ENCODE results near the gene IMMP2L. TPM values are rescaled to one million over a fixed set of nuclear protein-coding genes. Genes with fewer than 3 reads are reported as not detected.

The IMMP2L gene
- polyA plus RNA-seq, 1 donor from 2014 or later = 23.2 TPM

GRCh38 chr7:111531993-111532392 is 30.3 kb downstream of the IMMP2L start:
- H3K27ac Mint-ChIP-seq = peak overlapping the region in 2 of 3 donors; percentile 53 to 64
- peaks cover 5% of the 10 kb centered on the region for H3K36me3 Mint-ChIP-seq
- no peaks in the 10 kb centered on the region for H3K27me3 Mint-ChIP-seq
- H3K4me1 Mint-ChIP-seq = peaks cover 15 to 48% (median 30%) of the 10 kb centered on the region in 3 donors
- no peak overlapping the region for H3K4me3 Mint-ChIP-seq
- H3K9me3 Mint-ChIP-seq = no peaks in the 10 kb centered on the region

DNA sequence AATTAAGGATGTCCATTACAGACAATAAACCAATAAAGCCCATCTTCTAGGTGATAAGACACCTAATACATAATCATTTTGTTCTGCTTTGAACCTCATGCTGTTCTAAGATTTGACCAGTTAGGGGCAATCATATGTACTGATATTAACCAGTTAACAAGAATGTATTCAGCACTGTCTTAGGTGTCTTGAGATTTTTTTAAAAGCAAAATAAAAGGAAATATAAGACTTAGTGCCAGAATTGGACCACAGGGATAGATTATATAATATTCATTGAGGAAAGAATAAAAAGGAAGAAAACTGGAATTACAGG is 32.0 kb downstream of the IMMP2L start:
- peak overlapping the region in 1 of 3 donors; percentile 91 for H3K27ac Mint-ChIP-seq
- H3K36me3 Mint-ChIP-seq = peaks cover 6% of the 10 kb centered on the region
- H3K4me3 Mint-ChIP-seq = no peak overlapping the region

GRCh38 chr7:111529507-111530355 is 32.6 kb downstream of the IMMP2L start:
- H3K9me3 Mint-ChIP-seq = no peaks in the 10 kb centered on the region
- H3K27me3 Mint-ChIP-seq = no peaks in the 10 kb centered on the region
- no peak overlapping the region for H3K4me3 Mint-ChIP-seq
- H3K36me3 Mint-ChIP-seq = peaks cover 6% of the 10 kb centered on the region
- peaks cover 18 to 51% (median 19%) of the 10 kb centered on the region in 3 donors for H3K4me1 Mint-ChIP-seq
- H3K27ac Mint-ChIP-seq = no peak overlapping the region

More for the DNA sequence above, 32.0 kb downstream of the IMMP2L start:
- Mint-ChIP-seq H3K9me3 (no peaks in the 10 kb centered on the region), H3K4me1 (peaks cover 18 to 51% (median 24%) of the 10 kb centered on the region in 3 donors), H3K27me3 (no peaks in the 10 kb centered on the region)

DNA sequence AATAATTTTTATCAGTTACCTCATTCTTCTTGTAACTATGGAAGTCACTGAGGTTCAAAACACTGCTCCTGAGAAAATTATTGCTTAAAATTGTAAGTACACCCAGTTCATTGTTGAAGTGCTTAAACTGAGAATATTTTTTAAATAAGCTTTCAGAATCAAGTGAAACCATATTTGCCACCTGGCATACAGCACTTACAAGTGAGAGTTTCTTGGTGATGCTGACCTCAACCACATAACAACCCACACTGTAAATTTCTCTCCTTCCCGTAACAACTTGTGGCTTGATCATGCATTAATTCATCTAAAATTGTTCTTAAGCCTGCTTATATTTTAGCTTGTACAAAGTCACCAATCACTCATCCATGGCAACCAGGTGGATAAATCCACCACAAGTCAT is 34.0 kb downstream of the IMMP2L start:
- Mint-ChIP-seq H3K4me3 (peak overlapping the region in 2 of 4 donors; percentile 28 to 46), H3K9me3 (no peaks in the 10 kb centered on the region), H3K36me3 (peaks cover 5% of the 10 kb centered on the region), H3K27ac (no peak overlapping the region), H3K27me3 (no peaks in the 10 kb centered on the region), H3K4me1 (peaks cover 17 to 47% (median 18%) of the 10 kb centered on the region in 3 donors)

DNA sequence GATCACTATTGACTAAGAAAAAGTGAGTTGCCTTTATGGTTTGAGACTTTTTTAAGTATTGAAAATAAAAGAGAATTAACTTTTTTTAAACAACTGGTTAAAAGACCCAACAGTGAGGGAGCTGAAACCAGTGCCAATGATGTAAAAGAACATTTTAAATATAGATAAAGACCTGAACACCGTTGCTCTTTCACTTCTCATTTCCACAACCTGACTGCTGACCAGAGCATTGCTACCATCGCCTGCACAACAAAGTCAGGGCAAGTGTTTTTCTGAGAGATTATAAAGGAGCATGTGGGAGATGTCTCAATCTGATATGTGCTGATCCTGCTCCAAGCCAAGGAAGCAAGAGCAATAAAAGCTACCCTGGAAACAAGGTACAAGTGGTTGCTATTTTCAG is 34.7 kb downstream of the IMMP2L start:
- H3K4me3 Mint-ChIP-seq = peak overlapping the region in 2 of 4 donors; percentile 46 to 51
- H3K27ac Mint-ChIP-seq = no peak overlapping the region
- peaks cover 5% of the 10 kb centered on the region for H3K36me3 Mint-ChIP-seq

DNA sequence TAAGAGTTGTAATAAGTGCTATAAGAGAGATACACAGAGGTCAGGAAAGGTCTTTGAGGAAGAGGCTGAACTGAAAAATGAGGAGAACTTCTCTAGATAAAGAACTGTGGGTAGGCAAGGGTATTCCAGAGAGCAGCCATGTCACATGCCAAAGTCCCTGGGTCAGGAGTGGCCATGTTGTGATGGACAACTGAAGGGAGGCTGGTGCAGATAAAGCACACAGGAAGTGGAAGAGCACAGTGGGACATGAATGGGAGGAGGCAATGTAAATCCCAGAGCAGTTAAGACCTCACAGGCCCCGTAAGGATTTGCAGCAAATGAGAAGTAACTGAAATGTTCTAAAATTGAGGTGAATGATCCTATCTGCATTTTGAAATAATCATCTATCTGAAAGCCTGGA is 37.2 kb downstream of the IMMP2L start:
- peaks cover 0 to 3% (median 2%) of the 10 kb centered on the region in 3 donors for H3K9me3 Mint-ChIP-seq
- peaks cover 9% of the 10 kb centered on the region for H3K36me3 Mint-ChIP-seq
- H3K27ac Mint-ChIP-seq = no peak overlapping the region

More for the DNA sequence above, 34.7 kb downstream of the IMMP2L start:
- Mint-ChIP-seq H3K9me3 (peaks cover 0 to 2% (median 0%) of the 10 kb centered on the region in 3 donors), H3K4me1 (peaks cover 15 to 46% (median 16%) of the 10 kb centered on the region in 3 donors), H3K27me3 (no peaks in the 10 kb centered on the region)

GRCh38 chr7:111521660-111522059 is 40.6 kb downstream of the IMMP2L start:
- no peaks in the 10 kb centered on the region for H3K27me3 Mint-ChIP-seq
- H3K27ac Mint-ChIP-seq = no peak overlapping the region
- H3K4me3 Mint-ChIP-seq = no peak overlapping the region
- peaks cover 0 to 3% (median 2%) of the 10 kb centered on the region in 3 donors for H3K9me3 Mint-ChIP-seq
- H3K36me3 Mint-ChIP-seq = peaks cover 15% of the 10 kb centered on the region
- H3K4me1 Mint-ChIP-seq = peaks cover 0 to 12% (median 1%) of the 10 kb centered on the region in 3 donors

More for the DNA sequence above, 37.2 kb downstream of the IMMP2L start:
- H3K4me3 Mint-ChIP-seq = no peak overlapping the region
- no peaks in the 10 kb centered on the region for H3K27me3 Mint-ChIP-seq
- H3K4me1 Mint-ChIP-seq = peaks cover 11 to 39% (median 15%) of the 10 kb centered on the region in 3 donors

GRCh38 chr7:111518264-111518663 is 44.0 kb downstream of the IMMP2L start:
- Mint-ChIP-seq H3K4me1 (peaks cover 0 to 2% (median 0%) of the 10 kb centered on the region in 3 donors), H3K36me3 (peaks cover 16% of the 10 kb centered on the region), H3K27ac (no peak overlapping the region), H3K9me3 (peaks cover 0 to 3% (median 2%) of the 10 kb centered on the region in 3 donors), H3K4me3 (no peak overlapping the region), H3K27me3 (no peaks in the 10 kb centered on the region)

- Mint-ChIP-seq H3K36me3 (peaks cover 16% of the 10 kb centered on the region), H3K4me3 (no peak overlapping the region), H3K27me3 (no peaks in the 10 kb centered on the region), H3K27ac (no peak overlapping the region), H3K4me1 (peaks cover 0 to 4% (median 0%) of the 10 kb centered on the region in 3 donors), H3K9me3 (peaks cover 0 to 4% (median 0%) of the 10 kb centered on the region in 3 donors)
These were observed 44.7 kb downstream of the IMMP2L start for GRCh38 chr7:111517549-111517951.

DNA sequence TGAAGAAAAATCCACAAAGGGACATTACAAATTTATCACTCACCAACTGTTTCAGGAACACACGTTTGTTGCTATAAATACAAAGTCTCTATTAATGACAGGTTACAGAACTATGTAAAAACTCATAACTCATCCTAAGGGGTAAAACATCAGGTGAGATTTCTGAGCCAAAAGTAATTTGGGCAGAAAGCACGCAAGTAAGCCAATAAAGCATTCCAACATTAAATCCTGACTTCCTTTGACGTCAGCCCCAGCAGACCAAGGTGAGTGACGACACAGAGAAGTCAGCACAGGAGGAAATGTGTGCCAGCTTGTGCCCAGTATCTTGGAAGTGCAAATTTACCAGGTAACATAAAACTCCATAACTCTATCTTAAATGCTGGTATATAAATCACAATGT is 45.7 kb downstream of the IMMP2L start:
- Mint-ChIP-seq H3K4me3 (no peak overlapping the region), H3K9me3 (peaks cover 0 to 1% (median 0%) of the 10 kb centered on the region in 3 donors), H3K36me3 (peaks cover 16% of the 10 kb centered on the region), H3K4me1 (peaks cover 0 to 5% (median 4%) of the 10 kb centered on the region in 3 donors), H3K27ac (no peak overlapping the region), H3K27me3 (no peaks in the 10 kb centered on the region)

GRCh38 chr7:111513566-111513965 is 48.7 kb downstream of the IMMP2L start:
- Mint-ChIP-seq H3K4me1 (peaks cover 6 to 9% (median 6%) of the 10 kb centered on the region in 3 donors), H3K27me3 (no peaks in the 10 kb centered on the region), H3K27ac (no peak overlapping the region), H3K4me3 (no peak overlapping the region), H3K9me3 (peaks cover 0 to 1% (median 0%) of the 10 kb centered on the region in 3 donors), H3K36me3 (peaks cover 1% of the 10 kb centered on the region)

GRCh38 chr7:111511845-111512244 is 50.4 kb downstream of the IMMP2L start:
- Mint-ChIP-seq H3K9me3 (peaks cover 0 to 1% (median 0%) of the 10 kb centered on the region in 3 donors), H3K27me3 (no peaks in the 10 kb centered on the region), H3K4me1 (peaks cover 10 to 13% (median 12%) of the 10 kb centered on the region in 3 donors), H3K27ac (no peak overlapping the region), H3K4me3 (no peak overlapping the region), H3K36me3 (peaks cover 6% of the 10 kb centered on the region)

DNA sequence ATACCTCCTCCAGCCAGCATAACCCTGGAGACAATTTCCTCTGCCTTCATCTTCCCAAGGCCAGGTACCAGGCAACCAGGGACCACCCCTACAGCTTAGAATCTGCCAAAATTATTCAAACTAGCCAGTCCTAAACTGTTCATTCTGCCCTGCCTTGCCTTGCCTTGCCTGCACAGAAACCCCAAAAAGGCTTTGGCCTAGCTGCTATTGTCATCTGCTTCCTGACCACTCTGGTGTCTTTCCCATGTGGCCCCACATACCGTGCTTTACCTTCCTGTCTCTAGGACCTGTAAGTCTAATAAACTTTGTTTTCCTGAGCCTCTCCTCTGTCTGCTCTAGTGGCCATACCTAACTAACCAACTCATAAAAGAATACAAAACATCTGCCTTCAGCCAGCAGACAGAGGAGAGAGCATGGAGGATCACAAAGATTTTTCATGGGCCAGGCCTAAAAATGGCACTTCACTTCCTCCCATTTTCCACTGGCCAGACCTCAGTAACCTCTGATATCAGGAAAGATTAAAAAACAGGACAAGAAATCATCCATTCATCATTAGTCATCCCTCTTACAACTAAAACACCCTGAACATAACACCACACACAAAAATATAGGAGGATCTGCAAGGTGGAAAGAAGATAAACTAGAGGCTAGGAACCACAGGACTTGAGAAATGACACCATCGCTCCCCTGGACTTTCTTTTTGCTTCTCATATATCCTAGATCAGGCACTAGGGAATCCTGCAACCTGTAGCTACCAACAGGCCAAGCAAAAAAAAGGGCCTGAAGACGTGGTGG is 51.5 kb downstream of the IMMP2L start:
- peaks cover 10 to 13% (median 12%) of the 10 kb centered on the region in 3 donors for H3K4me1 Mint-ChIP-seq
- peaks cover 0 to 1% (median 0%) of the 10 kb centered on the region in 3 donors for H3K9me3 Mint-ChIP-seq
- peaks cover 8% of the 10 kb centered on the region for H3K36me3 Mint-ChIP-seq
- H3K27me3 Mint-ChIP-seq = no peaks in the 10 kb centered on the region
- no peak overlapping the region for H3K4me3 Mint-ChIP-seq
- no peak overlapping the region for H3K27ac Mint-ChIP-seq

DNA sequence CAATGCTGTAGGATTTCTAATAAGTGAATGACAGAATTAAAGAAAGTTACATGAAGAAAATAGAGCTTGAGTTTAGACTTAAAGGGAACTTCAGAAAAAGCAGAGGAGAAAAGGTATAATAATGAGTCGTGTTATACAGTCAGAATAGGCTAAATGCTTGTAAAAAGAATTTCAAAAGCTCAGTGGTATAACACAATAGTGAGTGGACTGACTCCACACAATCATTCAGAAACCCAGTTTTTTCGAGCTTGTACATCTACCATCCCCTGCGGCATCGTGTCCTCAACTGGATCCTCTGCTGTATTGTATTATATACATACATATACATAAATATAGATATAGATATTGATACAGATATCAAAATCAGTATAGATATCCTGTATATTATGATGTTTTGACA is 52.2 kb downstream of the IMMP2L start:
- H3K9me3 Mint-ChIP-seq = peaks cover 0 to 1% (median 0%) of the 10 kb centered on the region in 3 donors
- H3K27ac Mint-ChIP-seq = no peak overlapping the region
- H3K4me1 Mint-ChIP-seq = peaks cover 10 to 13% (median 10%) of the 10 kb centered on the region in 3 donors
- no peaks in the 10 kb centered on the region for H3K27me3 Mint-ChIP-seq
- H3K36me3 Mint-ChIP-seq = peaks cover 8% of the 10 kb centered on the region
- H3K4me3 Mint-ChIP-seq = no peak overlapping the region

DNA sequence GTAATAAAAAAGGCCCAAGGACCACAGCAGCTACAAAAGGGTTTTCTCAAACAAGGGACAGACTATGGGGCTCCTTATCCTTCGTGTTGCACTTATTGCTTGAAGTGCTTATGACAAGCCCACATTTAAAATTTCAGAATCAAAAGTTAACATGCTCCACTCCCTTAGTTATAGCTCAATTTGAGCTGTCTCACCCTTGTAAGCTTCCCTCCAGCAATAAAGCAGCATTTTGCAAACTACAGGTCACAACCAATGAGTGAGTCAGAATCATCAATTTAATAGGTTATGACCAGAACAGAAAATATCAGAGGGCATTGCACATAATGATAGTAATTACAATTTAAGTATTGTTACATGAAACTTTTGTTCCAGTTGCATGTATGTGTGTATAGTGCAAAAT is 53.0 kb downstream of the IMMP2L start:
- Mint-ChIP-seq H3K4me1 (peaks cover 10 to 13% (median 10%) of the 10 kb centered on the region in 3 donors), H3K36me3 (peaks cover 7% of the 10 kb centered on the region), H3K27ac (no peak overlapping the region), H3K4me3 (no peak overlapping the region), H3K27me3 (no peaks in the 10 kb centered on the region), H3K9me3 (peaks cover 0 to 1% (median 0%) of the 10 kb centered on the region in 3 donors)
